ENCODE results near the gene COX19. TPM values are rescaled to one million over a fixed set of nuclear protein-coding genes. Genes with fewer than 3 reads are reported as not detected.
A peak's percentile ranks its signal among the peaks of the same experiment; 100 is the strongest.

COX19 gene
- polyA plus RNA-seq, 3 donors, result 7.4 to 15.0 (median 7.6) TPM

GRCh38 chr7:930975-931758 lies 44.2 kb downstream of the COX19 start:
- Histone ChIP-seq H3K4me2 (replicated peaks; ENCODE audit: extremely low read depth, low read length, poor library complexity, severe bottlenecking) (peak overlapping the region; percentile 45), H2AFZ (ENCODE audit: insufficient read depth, low read depth, low read length, poor library complexity, severe bottlenecking) (no peak overlapping the region), H4K20me1 (ENCODE audit: insufficient read depth, low read length) (peaks cover 32% of the 10 kb centered on the region), H3K4me3 (replicated peaks in 1 of 3; ENCODE audit: low read depth in 2 of 3, low read length in 3 of 3) (peak overlapping the region in 2 of 3 experiments; percentile 23 to 47), H3K4me1 (ENCODE audit: control insufficient read depth in 1 of 2, insufficient read depth in 2 of 2, low read length in 2 of 2) (peaks cover 69 to 72% of the 10 kb centered on the region in 2 donors), H3K9me3 (replicated peaks in 1 of 2; ENCODE audit: control insufficient read depth in 1 of 2, insufficient read depth in 1 of 2, low read length in 2 of 2) (no peaks in the 10 kb centered on the region), H3K9ac (ENCODE audit: insufficient read depth, low read length, poor library complexity, severe bottlenecking) (peak overlapping the region; percentile 70), H3K36me3 (replicated peaks in 1 of 2; ENCODE audit: control insufficient read depth in 1 of 2, insufficient read depth in 2 of 2, low read length in 2 of 2) (peaks cover 34 to 35% of the 10 kb centered on the region in 2 donors), H3K27ac (ENCODE audit: low read depth in 1 of 2, low read length in 2 of 2) (peak overlapping the region; percentile 96 to 98), H3K27me3 (ENCODE audit: control insufficient read depth in 2 of 2, insufficient read depth in 2 of 2, low read length in 2 of 2) (no peaks in the 10 kb centered on the region), H3K79me2 (ENCODE audit: insufficient read depth, low read length) (peaks cover 64% of the 10 kb centered on the region)
- H3K27ac Mint-ChIP-seq, result peak overlapping the region; percentile 96 to 100 (median 99)
- H3K4me3 Mint-ChIP-seq, result peak overlapping the region; percentile 59 to 63
- peaks cover 0 to 6% (median 3%) of the 10 kb centered on the region in 3 donors for H3K27me3 Mint-ChIP-seq (ENCODE audit: low read depth in 3 of 3)
- H3K36me3 Mint-ChIP-seq, result peaks cover 35 to 57% of the 10 kb centered on the region in 2 donors
- intact Hi-C loops (cut with micrococcal nuclease), result no loop called here
- peaks cover 62% of the 10 kb centered on the region for H3K4me1 Mint-ChIP-seq
- peaks cover 0 to 2% (median 0%) of the 10 kb centered on the region in 7 donors for H3K9me3 Mint-ChIP-seq
- peak; percentile 71 to 80 (median 76) for DNase-seq
- TF ChIP-seq CTCF (IDR thresholded peaks at IDR 0.05), result no peak
- 7% methylated on average over 14 of the region's 29 CpGs for WGBS (ENCODE audit: insufficient coverage)

- Mint-ChIP-seq H3K4me1 (peaks cover 76% of the 10 kb centered on the region), H3K27me3 (ENCODE audit: low read depth in 3 of 3) (peaks cover 0 to 6% (median 3%) of the 10 kb centered on the region in 3 donors), H3K4me3 (peak overlapping the region; percentile 70 to 81), H3K9me3 (peaks cover 0 to 2% (median 0%) of the 10 kb centered on the region in 7 donors), H3K36me3 (peaks cover 31 to 49% of the 10 kb centered on the region in 2 donors), H3K27ac (peak overlapping the region; percentile 98 to 100 (median 99))
- no peak for TF ChIP-seq CTCF (IDR thresholded peaks at IDR 0.05)
- Histone ChIP-seq H3K79me2 (ENCODE audit: insufficient read depth, low read length) (peaks cover 62% of the 10 kb centered on the region), H3K36me3 (replicated peaks in 1 of 2; ENCODE audit: control insufficient read depth in 1 of 2, insufficient read depth in 2 of 2, low read length in 2 of 2) (peaks cover 16 to 17% of the 10 kb centered on the region in 2 donors), H3K4me2 (replicated peaks; ENCODE audit: extremely low read depth, low read length, poor library complexity, severe bottlenecking) (no peak overlapping the region), H2AFZ (ENCODE audit: insufficient read depth, low read depth, low read length, poor library complexity, severe bottlenecking) (no peak overlapping the region), H3K27me3 (ENCODE audit: control insufficient read depth in 2 of 2, insufficient read depth in 2 of 2, low read length in 2 of 2) (no peaks in the 10 kb centered on the region), H3K4me3 (replicated peaks in 1 of 3; ENCODE audit: low read depth in 2 of 3, low read length in 3 of 3) (no peak overlapping the region), H3K9me3 (replicated peaks in 1 of 2; ENCODE audit: control insufficient read depth in 1 of 2, insufficient read depth in 1 of 2, low read length in 2 of 2) (no peaks in the 10 kb centered on the region), H4K20me1 (ENCODE audit: insufficient read depth, low read length) (peaks cover 14% of the 10 kb centered on the region), H3K27ac (ENCODE audit: low read depth in 1 of 2, low read length in 2 of 2) (peak overlapping the region; percentile 96 to 98), H3K9ac (ENCODE audit: insufficient read depth, low read length, poor library complexity, severe bottlenecking) (peak overlapping the region; percentile 64), H3K4me1 (ENCODE audit: control insufficient read depth in 1 of 2, insufficient read depth in 2 of 2, low read length in 2 of 2) (peaks cover 87 to 90% of the 10 kb centered on the region in 2 donors)
- 70% methylated on average over 2 of the region's 14 CpGs for WGBS (ENCODE audit: insufficient coverage)
- intact Hi-C loops (cut with micrococcal nuclease), result loop anchor here in 1 of 2 donors (2.0 kb wide), 1 partner anchor 21 kb away; no protein-coding TSS in a partner anchor
- DNase-seq, result no peak
Observed at GRCh38 chr7:929311-929711, 46.0 kb downstream of the COX19 start.

All from CD14-positive monocyte (primary cell).